MM.1S (cell line): ENCODE measurements around the gene ADPRS.

Experiments used
- DNase-seq: peaks from one replicate; pipeline ENCODE4 v3.0.0-alpha.2; 2015
- H2AFZ ChIP-seq: fragments of 300-600 bp; sonication (generic); 2 replicates; pipeline ENCODE4 v1.6.0; 2016; ENCODE audit warnings: antibody characterized with exemption, low read length
- H3F3A ChIP-seq: fragments of 300-600 bp; sonication (generic); 2 replicates; pipeline ENCODE4 v1.6.1; 2016; ENCODE audit warnings: mild to moderate bottlenecking, antibody characterized with exemption, low read length, moderate library complexity, mixed read lengths; ENCODE audit not compliant: insufficient read depth
- H3K27ac ChIP-seq: fragments of 300-600 bp; sonication (generic); 2 replicates; pipeline ENCODE4 v1.5.1; 2016; ENCODE audit warnings: mild to moderate bottlenecking, low read length
- H3K27me3 ChIP-seq: fragments of 300-600 bp; sonication (generic); replicated peaks from 2 replicates; pipeline ENCODE4 v1.6.0; 2016; ENCODE audit warnings: low read length; ENCODE audit not compliant: insufficient read depth
- H3K36me3 ChIP-seq: fragments of 300-600 bp; sonication (generic); replicated peaks from 2 replicates; pipeline ENCODE4 v1.6.1; 2016; ENCODE audit warnings: mild to moderate bottlenecking, low read length, mixed read lengths; ENCODE audit not compliant: insufficient read depth
- H3K4me1 ChIP-seq: fragments of 300-600 bp; sonication (generic); 2 replicates; pipeline ENCODE4 v1.6.1; 2016; ENCODE audit warnings: low read length, mixed read lengths
- H3K4me2 ChIP-seq: fragments of 300-600 bp; sonication (generic); 2 replicates; pipeline ENCODE4 v1.6.0; 2016; ENCODE audit warnings: low read depth, low read length
- H3K4me3 ChIP-seq: fragments of 300-600 bp; sonication (generic); 2 replicates; pipeline ENCODE4 v1.5.1; 2016; ENCODE audit warnings: low read length, mixed read lengths
- H3K79me2 ChIP-seq: fragments of 300-600 bp; sonication (generic); 2 replicates; pipeline ENCODE4 v1.6.1; 2016; ENCODE audit warnings: mixed run types, low read length, mixed read lengths
- H3K9ac ChIP-seq: fragments of 300-600 bp; sonication (generic); 2 replicates; pipeline ENCODE4 v1.6.1; 2016; ENCODE audit warnings: low read length, mixed read lengths
- H3K9me2 ChIP-seq: fragments of 300-600 bp; sonication (generic); replicated peaks from 2 replicates; pipeline ENCODE4 v1.6.1; 2016; ENCODE audit warnings: mild to moderate bottlenecking, low read length, mixed read lengths; ENCODE audit not compliant: insufficient read depth
- H3K9me3 ChIP-seq: fragments of 300-600 bp; sonication (generic); replicated peaks from 2 replicates; pipeline ENCODE4 v1.6.1; 2016; ENCODE audit warnings: mild to moderate bottlenecking, low read length, mixed read lengths; ENCODE audit not compliant: insufficient read depth
- H4K20me1 ChIP-seq: fragments of 300-600 bp; sonication (generic); 2 replicates; pipeline ENCODE4 v1.6.1; 2016; ENCODE audit warnings: mild to moderate bottlenecking, low read length, moderate library complexity, mixed read lengths; ENCODE audit not compliant: insufficient read depth
- CTCF ChIP-seq: fragments of 300-600 bp; sonication (generic); IDR thresholded peaks from 2 replicates; pipeline ENCODE4 v1.5.1; 2016; ENCODE audit warnings: antibody characterized with exemption, low read length, mixed read lengths
- EZH2 ChIP-seq: fragments of 300-600 bp; sonication (generic); optimal IDR thresholded peaks from 2 replicates; pipeline ENCODE3; 2017; ENCODE audit warnings: low read depth, mild to moderate bottlenecking, antibody characterized with exemption, low read length, mixed read lengths
- EZH2phosphoT487 ChIP-seq: fragments of 300-600 bp; sonication (generic); IDR thresholded peaks from 2 replicates; pipeline ENCODE4 v1.6.1; 2018; ENCODE audit warnings: antibody characterized with exemption, low read length

ADPRS gene

GRCh38 chr1:36096500-36097432 is 8.1 kb downstream of the ADPRS start:
- no peak overlapping the region for H3K9ac ChIP-seq
- no peaks in the 10 kb centered on the region for H3K27me3 ChIP-seq
- H3K27ac ChIP-seq: no peak overlapping the region
- H3K79me2 ChIP-seq: peaks cover 2% of the 10 kb centered on the region; the same call in 1 of the 2 replicates
- no peaks in the 10 kb centered on the region for H3K4me1 ChIP-seq
- H3K4me2 ChIP-seq: no peak overlapping the region
- TF ChIP-seq EZH2phosphoT487: no peak
- TF ChIP-seq EZH2: no peak
- no peak; the same call in 1 of the 2 replicates for TF ChIP-seq CTCF
- no peaks in the 10 kb centered on the region for H3K9me2 ChIP-seq
- no peaks in the 10 kb centered on the region for H3K36me3 ChIP-seq
- H3K4me3 ChIP-seq: no peak overlapping the region
- H2AFZ ChIP-seq: no peak overlapping the region
- no peaks in the 10 kb centered on the region for H4K20me1 ChIP-seq
- no peaks in the 10 kb centered on the region; the same call in 1 of the 2 replicates for H3F3A ChIP-seq
- DNase-seq: no peak
- H3K9me3 ChIP-seq: no peaks in the 10 kb centered on the region

- Histone ChIP-seq H3F3A (no peaks in the 10 kb centered on the region; the same call in 1 of the 2 replicates), H3K27ac (no peak overlapping the region), H3K4me2 (no peak overlapping the region), H3K9ac (no peak overlapping the region), H3K4me3 (no peak overlapping the region), H3K36me3 (no peaks in the 10 kb centered on the region), H3K27me3 (no peaks in the 10 kb centered on the region), H3K79me2 (no peaks in the 10 kb centered on the region), H3K4me1 (no peaks in the 10 kb centered on the region), H4K20me1 (no peaks in the 10 kb centered on the region), H3K9me2 (no peaks in the 10 kb centered on the region), H2AFZ (no peak overlapping the region), H3K9me3 (no peaks in the 10 kb centered on the region)
- DNase-seq: no peak
- TF ChIP-seq CTCF (no peak), EZH2phosphoT487 (no peak), EZH2 (no peak)
Measured at GRCh38 chr1:36097693-36098585, 9.2 kb downstream of the ADPRS start.

- Histone ChIP-seq H3K4me1 (no peaks in the 10 kb centered on the region), H3K27ac (no peak overlapping the region), H3K36me3 (no peaks in the 10 kb centered on the region), H3K4me2 (no peak overlapping the region), H4K20me1 (no peaks in the 10 kb centered on the region), H3F3A (no peaks in the 10 kb centered on the region; the same call in 1 of the 2 replicates), H2AFZ (peak overlapping the region; percentile 93; the same call in 1 of the 2 replicates), H3K79me2 (no peaks in the 10 kb centered on the region), H3K9ac (no peak overlapping the region), H3K27me3 (no peaks in the 10 kb centered on the region), H3K9me2 (no peaks in the 10 kb centered on the region), H3K9me3 (no peaks in the 10 kb centered on the region), H3K4me3 (no peak overlapping the region)
- no peak for DNase-seq
- TF ChIP-seq EZH2phosphoT487 (no peak), EZH2 (no peak), CTCF (no peak)
Measured at GRCh38 chr1:36098650-36099365, 10.1 kb downstream of the ADPRS start.
